ENCODE data around the gene MINAR1.

GRCh38 chr15:79458491-79458890 is 26.4 kb downstream of the MINAR1 start:
- no peak for TF ChIP-seq EZH2 (IDR thresholded peaks at IDR 0.05; ENCODE audit: low read depth)
- no peak for TF ChIP-seq CTCF (conservative IDR thresholded peaks at IDR 0.05)
